Adrenal gland (tissue), 5 donors: ENCODE results near the gene DEDD2.

Source experiments
- POLR2A ChIP-seq, 2 donors: fragments of 450-650 bp; IDR thresholded peaks; one replicate each; pipeline ENCODE4 v1.6.1; 2017; ENCODE audit warnings: antibody characterized with exemption in 2 of 2, mild to moderate bottlenecking in 2 of 2, moderate library complexity in 1 of 2
- TF ChIP-seq, protein P1 (sequence below), 6 experiments: fragments of 450-650 bp in 4 of 6; fragments of 200-600 bp in 2 of 6; sonication (generic) in 1 of 6; IDR thresholded peaks; 1 replicate in 5 of 6; 2 replicates in 1 of 6; pipeline versions ENCODE4 v1.5.1 to v1.8.0; 2016 to 2021; ENCODE audit warnings: antibody characterized with exemption in 6 of 6, mild to moderate bottlenecking in 2 of 6, moderate library complexity in 1 of 6
- donor health status: DM: no; HTN: no; CAD: no.

DNA sequence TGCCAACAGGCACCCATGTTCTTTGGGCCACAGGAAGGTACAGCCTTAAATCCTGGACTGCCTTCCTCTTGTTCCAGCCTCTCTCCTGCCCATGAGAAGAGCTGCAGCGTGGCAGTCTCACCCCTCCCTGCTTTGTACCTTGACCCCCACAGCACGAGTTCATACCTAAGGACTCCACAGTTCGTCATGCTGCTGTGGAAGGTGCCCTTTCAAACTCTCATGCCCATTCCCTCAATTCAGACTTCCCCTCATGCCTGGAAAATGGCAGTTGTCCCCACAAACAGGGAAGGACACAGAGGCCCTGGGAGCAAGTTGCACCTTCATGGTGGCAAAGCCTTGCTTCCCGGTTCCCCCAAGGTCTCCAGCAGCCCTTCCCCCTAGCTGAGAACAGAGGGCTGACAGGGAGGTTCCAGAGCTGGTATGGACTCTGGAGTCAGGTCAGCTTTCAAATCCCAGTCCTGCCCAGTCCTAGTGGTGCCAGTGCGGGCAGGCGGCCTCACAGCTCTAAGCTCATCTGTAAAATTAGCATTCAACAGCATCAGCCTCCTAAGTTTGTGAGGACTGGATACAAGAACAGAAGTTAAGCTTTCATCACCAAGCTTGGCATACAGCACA lies 16.3 kb upstream of the DEDD2 start:
- TF ChIP-seq, protein P1, sequence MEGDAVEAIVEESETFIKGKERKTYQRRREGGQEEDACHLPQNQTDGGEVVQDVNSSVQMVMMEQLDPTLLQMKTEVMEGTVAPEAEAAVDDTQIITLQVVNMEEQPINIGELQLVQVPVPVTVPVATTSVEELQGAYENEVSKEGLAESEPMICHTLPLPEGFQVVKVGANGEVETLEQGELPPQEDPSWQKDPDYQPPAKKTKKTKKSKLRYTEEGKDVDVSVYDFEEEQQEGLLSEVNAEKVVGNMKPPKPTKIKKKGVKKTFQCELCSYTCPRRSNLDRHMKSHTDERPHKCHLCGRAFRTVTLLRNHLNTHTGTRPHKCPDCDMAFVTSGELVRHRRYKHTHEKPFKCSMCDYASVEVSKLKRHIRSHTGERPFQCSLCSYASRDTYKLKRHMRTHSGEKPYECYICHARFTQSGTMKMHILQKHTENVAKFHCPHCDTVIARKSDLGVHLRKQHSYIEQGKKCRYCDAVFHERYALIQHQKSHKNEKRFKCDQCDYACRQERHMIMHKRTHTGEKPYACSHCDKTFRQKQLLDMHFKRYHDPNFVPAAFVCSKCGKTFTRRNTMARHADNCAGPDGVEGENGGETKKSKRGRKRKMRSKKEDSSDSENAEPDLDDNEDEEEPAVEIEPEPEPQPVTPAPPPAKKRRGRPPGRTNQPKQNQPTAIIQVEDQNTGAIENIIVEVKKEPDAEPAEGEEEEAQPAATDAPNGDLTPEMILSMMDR (IDR thresholded peaks at IDR 0.05) = no peak
- no peak for TF ChIP-seq POLR2A (IDR thresholded peaks at IDR 0.05)
